NT2/D1 (cell line): ENCODE measurements around the gene CDRT4.

Experiments used
- SUZ12 ChIP-seq: IDR thresholded peaks from 2 replicates; pipeline ENCODE4 v1.6.1; 2011; ENCODE audit not compliant: insufficient read length, insufficient read depth; ENCODE audit errors: extremely low read depth
- YY1 ChIP-seq: IDR thresholded peaks from 2 replicates; pipeline ENCODE4 v1.6.1; 2011; ENCODE audit not compliant: insufficient read length, insufficient read depth
- ZNF274 ChIP-seq: IDR thresholded peaks from 2 replicates; pipeline ENCODE4 v1.6.1; 2011; ENCODE audit warnings: mild to moderate bottlenecking, low read depth, low read length

DNA sequence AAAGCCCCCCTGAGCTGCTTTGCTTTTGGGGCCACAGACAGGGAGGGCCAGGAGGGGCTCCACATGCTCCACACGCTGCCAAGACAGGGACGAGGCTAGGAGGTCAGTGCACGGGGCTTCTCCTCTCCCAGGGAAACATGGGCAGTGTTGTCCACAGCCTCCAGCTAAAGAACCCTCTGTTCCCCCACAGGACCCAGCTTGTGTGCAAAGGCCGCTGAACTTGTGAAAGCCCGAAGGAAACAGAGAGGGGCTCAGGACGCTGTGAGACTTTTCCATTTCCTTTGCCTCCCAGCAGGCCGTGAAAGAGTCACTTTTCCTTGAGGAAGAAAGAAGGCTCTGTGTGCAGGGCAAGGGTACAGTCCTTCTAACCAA lies 9.7 kb downstream of the CDRT4 start:
- TF ChIP-seq SUZ12 (no peak), YY1 (no peak), ZNF274 (no peak)
